Prostate gland (tissue), 2 donors: ENCODE results near the gene NYAP2. TPM values are rescaled to one million over a fixed set of nuclear protein-coding genes. Genes with fewer than 3 reads are reported as not detected.

ENCODE experiments used
- DNase-seq: peaks from one replicate; pipeline ENCODE4 v3.0.0-alpha.2; 2019; ENCODE audit warnings: low spot score
- H3K27ac ChIP-seq, 2 donors: fragments of 200-600 bp; sonication (generic); 2 replicates each; pipeline ENCODE4 v1.5.1; 2017 to 2019
- H3K27me3 ChIP-seq: fragments of 200-600 bp; sonication (generic); replicated peaks from 2 replicates; pipeline ENCODE4 v1.5.1; 2019; ENCODE audit not compliant: insufficient read depth
- H3K36me3 ChIP-seq, 2 donors: fragments of 200-600 bp; sonication (generic); 1 replicate in 1 of 2; 2 replicates in 1 of 2; pipeline versions ENCODE4 v1.5.1 to v1.8.1; 2017 to 2019
- H3K4me1 ChIP-seq: fragments of 200-600 bp; sonication (generic); replicated peaks from 2 replicates; pipeline ENCODE4 v1.5.1; 2019
- H3K4me3 ChIP-seq, 2 donors: fragments of 200-600 bp; sonication (generic); 2 replicates each; pipeline ENCODE4 v1.5.1; 2017 to 2019
- H3K9me3 ChIP-seq: fragments of 200-600 bp; sonication (generic); 2 replicates; pipeline ENCODE4 v1.5.1; 2017
- POLR2A ChIP-seq: fragments of 450-650 bp; IDR thresholded peaks from one replicate; pipeline ENCODE4 v1.6.1; 2016; ENCODE audit warnings: antibody characterized with exemption, mild to moderate bottlenecking
- POLR2AphosphoS5 ChIP-seq: sonication (generic); formaldehyde crosslinking; IDR thresholded peaks from one replicate; pipeline ENCODE4 v1.6.1; 2017; ENCODE audit warnings: antibody characterized with exemption
- WGBS: methylation state at CpG from one replicate; pipeline ENCODE4 v1.1.5; 2018; 5-methylcytosine and 5-hydroxymethylcytosine counted together
- intact Hi-C: fragments of 100-400 bp; cut with DNase I; formaldehyde crosslinking; loops from one replicate; pipeline ENCODE4 v1.14.2; 2022
- total RNA-seq, 2 donors: library from RNA; depleted of rRNA; stranded (reverse); fragments of >200 nt; gene quantifications; one replicate each; pipeline ENCODE4 v1.1.0, GENCODE V29; 2016
- TF ChIP-seq, protein P1 (sequence below), 4 experiments: fragments of 200-600 bp in 2 of 4; fragments of 450-650 bp in 2 of 4; sonication (generic) in 2 of 4; IDR thresholded peaks; 1 replicate in 3 of 4; 2 replicates in 1 of 4; pipeline ENCODE4 v1.5.1; 2016 to 2019; ENCODE audit warnings: antibody characterized with exemption in 4 of 4, mild to moderate bottlenecking in 2 of 4, moderate library complexity in 2 of 4

Gene NYAP2
- total RNA-seq, 2 donors from 2014 or later: 0.14 TPM; not detected in 1

DNA sequence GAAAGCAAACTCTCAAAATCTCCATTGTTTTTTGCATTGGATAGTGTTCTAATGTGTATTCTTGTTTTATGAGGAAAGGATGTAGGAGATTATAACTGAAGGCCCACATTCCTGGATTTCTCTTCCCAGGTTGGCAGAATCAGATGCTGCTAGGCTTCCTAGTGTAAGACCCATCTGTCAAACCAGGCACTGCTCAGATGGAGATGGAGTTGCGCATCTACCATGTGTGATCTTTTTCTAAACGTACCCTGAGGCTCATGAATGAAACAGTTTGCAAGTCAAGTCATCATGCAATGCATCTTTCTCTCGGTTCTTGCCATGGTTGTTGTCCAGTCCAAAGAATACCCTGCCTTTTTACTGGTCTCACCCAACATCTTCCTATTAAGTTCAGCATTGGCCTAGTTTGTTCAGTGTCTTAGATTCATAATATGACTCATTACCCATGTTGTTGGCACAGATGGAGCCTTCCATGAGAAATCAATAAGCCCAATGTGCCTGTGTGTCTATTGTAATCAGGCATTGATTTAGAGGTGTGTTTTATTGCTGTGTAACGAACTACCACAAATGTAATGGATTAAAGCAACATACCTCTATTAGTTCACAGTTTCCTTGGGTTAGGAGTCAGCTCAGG is 127.4 kb downstream of the NYAP2 start:
- H3K27ac ChIP-seq: no peak overlapping the region
- DNase-seq: no peak
- no peaks in the 10 kb centered on the region for H3K36me3 ChIP-seq
- 91% methylated on average over 4 of the region's 4 CpGs for WGBS
- intact Hi-C loops: no loop called here
- H3K27me3 ChIP-seq: no peaks in the 10 kb centered on the region
- no peaks in the 10 kb centered on the region for H3K4me1 ChIP-seq
- TF ChIP-seq, protein P1, sequence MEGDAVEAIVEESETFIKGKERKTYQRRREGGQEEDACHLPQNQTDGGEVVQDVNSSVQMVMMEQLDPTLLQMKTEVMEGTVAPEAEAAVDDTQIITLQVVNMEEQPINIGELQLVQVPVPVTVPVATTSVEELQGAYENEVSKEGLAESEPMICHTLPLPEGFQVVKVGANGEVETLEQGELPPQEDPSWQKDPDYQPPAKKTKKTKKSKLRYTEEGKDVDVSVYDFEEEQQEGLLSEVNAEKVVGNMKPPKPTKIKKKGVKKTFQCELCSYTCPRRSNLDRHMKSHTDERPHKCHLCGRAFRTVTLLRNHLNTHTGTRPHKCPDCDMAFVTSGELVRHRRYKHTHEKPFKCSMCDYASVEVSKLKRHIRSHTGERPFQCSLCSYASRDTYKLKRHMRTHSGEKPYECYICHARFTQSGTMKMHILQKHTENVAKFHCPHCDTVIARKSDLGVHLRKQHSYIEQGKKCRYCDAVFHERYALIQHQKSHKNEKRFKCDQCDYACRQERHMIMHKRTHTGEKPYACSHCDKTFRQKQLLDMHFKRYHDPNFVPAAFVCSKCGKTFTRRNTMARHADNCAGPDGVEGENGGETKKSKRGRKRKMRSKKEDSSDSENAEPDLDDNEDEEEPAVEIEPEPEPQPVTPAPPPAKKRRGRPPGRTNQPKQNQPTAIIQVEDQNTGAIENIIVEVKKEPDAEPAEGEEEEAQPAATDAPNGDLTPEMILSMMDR (IDR thresholded peaks at IDR 0.05): no peak
- TF ChIP-seq POLR2AphosphoS5: no peak
- TF ChIP-seq POLR2A: no peak
- H3K9me3 ChIP-seq: no peaks in the 10 kb centered on the region
- no peak overlapping the region for H3K4me3 ChIP-seq

DNA sequence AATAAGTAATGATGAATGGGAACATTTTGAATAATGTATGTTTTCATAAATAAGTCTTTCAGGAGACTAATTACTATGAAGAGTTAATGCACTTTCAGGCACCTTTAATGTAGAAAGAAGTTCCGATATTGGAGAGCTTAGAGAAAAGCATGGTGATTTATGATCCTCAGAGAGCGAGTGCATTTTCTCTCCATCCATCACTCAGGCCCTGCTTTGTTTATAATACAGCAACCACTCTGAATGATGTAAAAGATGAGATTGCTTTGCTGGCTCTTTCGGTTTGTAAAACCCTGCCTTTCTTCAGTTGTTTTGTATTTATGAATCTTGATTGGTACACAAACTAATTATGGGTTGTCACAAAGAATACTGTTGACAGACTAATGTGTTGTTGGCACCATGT is 132.0 kb downstream of the NYAP2 start:
- H3K36me3 ChIP-seq: no peaks in the 10 kb centered on the region
- intact Hi-C loops: no loop called here
- no peak for TF ChIP-seq POLR2AphosphoS5
- TF ChIP-seq, protein P1 (IDR thresholded peaks at IDR 0.05): no peak
- H3K27ac ChIP-seq: no peak overlapping the region
- H3K4me1 ChIP-seq: no peaks in the 10 kb centered on the region
- H3K9me3 ChIP-seq: no peaks in the 10 kb centered on the region
- no peaks in the 10 kb centered on the region for H3K27me3 ChIP-seq
- WGBS: 25% methylated on average over 3 of the region's 3 CpGs
- no peak for DNase-seq
- no peak overlapping the region for H3K4me3 ChIP-seq

DNA sequence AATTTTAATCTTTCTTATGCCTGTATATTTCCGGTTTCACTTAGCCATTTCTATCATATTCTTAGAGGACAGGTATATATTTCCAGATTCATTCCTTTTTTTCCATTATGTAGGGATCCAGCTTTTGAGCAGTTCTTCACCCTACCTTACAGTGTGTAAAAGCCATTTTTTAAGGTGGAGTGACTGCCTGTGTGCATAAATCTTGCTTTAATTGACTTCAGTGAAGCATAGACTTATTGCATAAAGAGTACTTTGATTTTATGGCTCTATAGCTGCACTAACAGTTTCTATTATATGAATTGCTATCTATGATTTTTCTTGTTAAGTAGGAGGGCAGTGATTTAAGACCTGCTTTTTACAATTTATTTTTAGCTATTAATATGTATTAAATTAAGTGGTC is 132.6 kb downstream of the NYAP2 start:
- H3K36me3 ChIP-seq: no peaks in the 10 kb centered on the region
- 79% methylated on average over 1 of the region's 1 CpG for WGBS
- intact Hi-C loops: no loop called here

DNA sequence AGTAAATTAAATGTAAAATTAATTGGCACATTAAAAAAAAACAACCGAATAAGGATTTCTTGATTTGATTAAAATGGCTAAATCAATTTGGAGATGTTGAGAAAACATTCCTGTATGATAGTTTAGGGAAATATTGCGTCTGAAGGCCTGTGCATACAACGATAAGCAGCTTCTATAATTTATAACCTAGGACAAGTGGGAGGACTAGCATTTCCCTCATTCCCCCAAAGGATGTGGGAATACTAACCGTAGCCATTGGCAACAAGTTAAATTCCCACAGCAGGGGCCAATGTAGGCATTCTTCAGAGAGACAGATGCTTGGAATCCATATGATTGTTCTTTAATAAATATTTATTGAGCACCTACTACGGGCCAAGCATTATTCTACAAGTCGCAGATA is 134.5 kb downstream of the NYAP2 start:
- TF ChIP-seq POLR2A (no peak), POLR2AphosphoS5 (no peak)
- TF ChIP-seq, protein P1 (IDR thresholded peaks at IDR 0.05): no peak
- H3K9me3 ChIP-seq: no peaks in the 10 kb centered on the region
- DNase-seq: no peak
- no peak overlapping the region for H3K4me3 ChIP-seq
- intact Hi-C loops: no loop called here
- 68% methylated on average over 6 of the region's 6 CpGs for WGBS
- H3K36me3 ChIP-seq: no peaks in the 10 kb centered on the region
- no peak overlapping the region for H3K27ac ChIP-seq
- H3K4me1 ChIP-seq: no peaks in the 10 kb centered on the region
- H3K27me3 ChIP-seq: no peaks in the 10 kb centered on the region

More for the DNA sequence above, 132.6 kb downstream of the NYAP2 start:
- no peak overlapping the region for H3K27ac ChIP-seq
- H3K4me1 ChIP-seq: no peaks in the 10 kb centered on the region
- H3K9me3 ChIP-seq: no peaks in the 10 kb centered on the region
- DNase-seq: no peak
- no peaks in the 10 kb centered on the region for H3K27me3 ChIP-seq
- H3K4me3 ChIP-seq: no peak overlapping the region
- TF ChIP-seq POLR2AphosphoS5: no peak
- TF ChIP-seq, protein P1 (IDR thresholded peaks at IDR 0.05): no peak
- TF ChIP-seq POLR2A: no peak

DNA sequence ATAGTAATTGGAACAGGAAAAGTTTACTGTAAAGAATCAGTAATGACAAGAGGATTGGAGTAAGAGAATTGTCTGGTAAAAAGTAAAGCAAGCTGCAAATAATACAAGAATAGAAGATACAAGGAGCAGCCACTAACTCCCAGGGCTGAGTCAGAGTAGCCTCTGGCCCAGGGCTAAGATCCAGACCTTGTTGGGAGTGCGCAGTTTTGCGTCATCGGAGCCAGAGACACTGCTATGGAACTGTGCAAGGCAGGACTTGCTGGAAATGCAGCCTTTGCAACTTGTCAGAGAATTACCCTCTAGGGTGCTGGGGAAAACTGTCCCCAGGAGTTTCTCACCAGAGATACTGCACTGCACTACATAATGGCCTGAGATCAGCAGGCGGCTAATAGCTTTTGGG is 135.2 kb downstream of the NYAP2 start:
- Histone ChIP-seq H3K36me3 (no peaks in the 10 kb centered on the region), H3K4me1 (no peaks in the 10 kb centered on the region), H3K27ac (no peak overlapping the region), H3K9me3 (no peaks in the 10 kb centered on the region), H3K4me3 (no peak overlapping the region), H3K27me3 (no peaks in the 10 kb centered on the region)
- 98% methylated on average over 4 of the region's 4 CpGs for WGBS
- intact Hi-C loops: no loop called here
- DNase-seq: no peak
- no peak for TF ChIP-seq POLR2A
- TF ChIP-seq, protein P1 (IDR thresholded peaks at IDR 0.05): no peak
- no peak for TF ChIP-seq POLR2AphosphoS5
